Colonic mucosa (tissue), 4 donors: ENCODE measurements around the gene CYB5A. TPM values are rescaled to one million over a fixed set of nuclear protein-coding genes. Genes with fewer than 3 reads are reported as not detected.
"Not testable (repeated sequence)": the region's sequence is repeated elsewhere in the genome, so short reads cannot be mapped to it uniquely, and the experiment has no call there.

Experiments
- DNase-seq: peaks from one replicate; pipeline ENCODE4 v3.0.0-alpha.2; 2020
- H3K27ac ChIP-seq: fragments of 200-600 bp; one replicate; pipeline ENCODE4 v1.8.0; 2021
- H3K27me3 ChIP-seq: fragments of 200-600 bp; one replicate; pipeline ENCODE4 v1.8.0; 2021
- H3K36me3 ChIP-seq: fragments of 200-600 bp; one replicate; pipeline ENCODE4 v1.8.0; 2021
- H3K4me1 ChIP-seq: fragments of 200-600 bp; one replicate; pipeline ENCODE4 v1.8.0; 2021; ENCODE audit warnings: mild to moderate bottlenecking
- H3K4me3 ChIP-seq: fragments of 200-600 bp; one replicate; pipeline ENCODE4 v1.8.0; 2021
- H3K9ac ChIP-seq, 2 donors: one replicate each; pipeline ENCODE4 v1.7.0; 2013; ENCODE audit warnings: control low read depth in 2 of 2, low read depth in 2 of 2, low read length in 2 of 2
- H3K9me3 ChIP-seq: fragments of 200-600 bp; one replicate; pipeline ENCODE4 v1.8.0; 2021
- intact Hi-C: fragments of 100-400 bp; cut with DNase I; formaldehyde crosslinking; loops from one replicate; pipeline ENCODE4 v1.14.1; 2022
- total RNA-seq, 2 donors: library from RNA; stranded (reverse); fragmentation: NEBNext Ultra II Directional in 1 of 2; extraction: Animal tissue kit (Norgen Biotek cat#: 25700) in 1 of 2; gene quantifications; one replicate each; pipeline ENCODE4 v1.2.1, GENCODE V29; 2021
- TF ChIP-seq, protein P1 (sequence below): fragments of 200-600 bp; IDR thresholded peaks from one replicate; pipeline ENCODE4 v1.8.0; 2022; ENCODE audit warnings: antibody characterized with exemption, mild to moderate bottlenecking
- donor health status: healthy.
- donor health status: DM: no; HTN: no; CAD: no.
- donor health status: DM: no; HTN: no; CAD: no.

CYB5A gene
- total RNA-seq, 2 donors from 2014 or later, result 107 to 114 TPM

DNA sequence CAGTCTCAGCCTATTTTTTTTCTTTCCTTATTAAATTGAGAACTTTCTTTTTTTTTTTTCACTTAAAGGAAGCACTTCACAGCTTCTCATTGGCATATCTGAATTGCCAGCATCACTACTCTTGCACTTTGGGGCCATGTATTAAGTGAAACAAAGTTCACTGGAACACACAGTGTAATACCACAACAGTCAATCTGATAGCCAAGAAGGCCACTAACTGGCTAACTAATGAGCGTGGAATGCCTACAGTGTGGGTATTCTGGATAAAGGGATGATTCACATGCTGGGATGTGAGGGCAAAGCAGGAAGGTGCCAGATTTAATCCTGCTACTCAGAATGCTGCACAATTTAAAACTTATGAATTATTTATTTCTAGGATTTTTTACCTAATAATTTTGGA is 12.2 kb upstream of the CYB5A start:
- DNase-seq, result no peak
- Histone ChIP-seq H3K9ac (no peak overlapping the region), H3K9me3 (no peaks in the 10 kb centered on the region), H3K27ac (no peak overlapping the region), H3K4me3 (no peak overlapping the region), H3K36me3 (no peaks in the 10 kb centered on the region), H3K27me3 (no peaks in the 10 kb centered on the region), H3K4me1 (no peaks in the 10 kb centered on the region)
- TF ChIP-seq, protein P1, sequence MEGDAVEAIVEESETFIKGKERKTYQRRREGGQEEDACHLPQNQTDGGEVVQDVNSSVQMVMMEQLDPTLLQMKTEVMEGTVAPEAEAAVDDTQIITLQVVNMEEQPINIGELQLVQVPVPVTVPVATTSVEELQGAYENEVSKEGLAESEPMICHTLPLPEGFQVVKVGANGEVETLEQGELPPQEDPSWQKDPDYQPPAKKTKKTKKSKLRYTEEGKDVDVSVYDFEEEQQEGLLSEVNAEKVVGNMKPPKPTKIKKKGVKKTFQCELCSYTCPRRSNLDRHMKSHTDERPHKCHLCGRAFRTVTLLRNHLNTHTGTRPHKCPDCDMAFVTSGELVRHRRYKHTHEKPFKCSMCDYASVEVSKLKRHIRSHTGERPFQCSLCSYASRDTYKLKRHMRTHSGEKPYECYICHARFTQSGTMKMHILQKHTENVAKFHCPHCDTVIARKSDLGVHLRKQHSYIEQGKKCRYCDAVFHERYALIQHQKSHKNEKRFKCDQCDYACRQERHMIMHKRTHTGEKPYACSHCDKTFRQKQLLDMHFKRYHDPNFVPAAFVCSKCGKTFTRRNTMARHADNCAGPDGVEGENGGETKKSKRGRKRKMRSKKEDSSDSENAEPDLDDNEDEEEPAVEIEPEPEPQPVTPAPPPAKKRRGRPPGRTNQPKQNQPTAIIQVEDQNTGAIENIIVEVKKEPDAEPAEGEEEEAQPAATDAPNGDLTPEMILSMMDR, result no peak
- intact Hi-C loops, result no loop called here

DNA sequence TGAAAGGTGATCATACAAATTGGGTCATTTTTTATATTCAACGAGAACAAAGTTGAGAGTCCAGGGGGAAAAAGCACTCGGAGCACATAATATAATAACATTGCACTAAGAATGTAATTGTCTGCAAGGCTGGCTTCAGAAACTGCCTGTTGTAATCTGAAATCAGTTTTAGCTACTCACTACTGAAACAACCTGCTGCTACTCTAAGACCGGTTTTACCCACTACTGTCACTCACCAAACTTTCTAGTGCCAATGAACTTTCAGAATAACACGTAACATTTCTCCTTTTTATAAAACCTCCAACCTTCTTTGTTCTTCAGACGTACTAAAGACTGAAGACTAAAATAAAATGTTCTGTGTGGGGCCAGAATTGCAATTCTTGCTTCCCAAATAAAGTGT is 11.5 kb upstream of the CYB5A start:
- intact Hi-C loops, result no loop called here
- no peak overlapping the region for H3K27ac ChIP-seq
- no peaks in the 10 kb centered on the region for H3K36me3 ChIP-seq
- DNase-seq, result no peak
- H3K4me1 ChIP-seq, result no peaks in the 10 kb centered on the region
- H3K9me3 ChIP-seq, result no peaks in the 10 kb centered on the region
- H3K27me3 ChIP-seq, result no peaks in the 10 kb centered on the region
- no peak overlapping the region for H3K9ac ChIP-seq
- H3K4me3 ChIP-seq, result no peak overlapping the region
- TF ChIP-seq, protein P1, result no peak

DNA sequence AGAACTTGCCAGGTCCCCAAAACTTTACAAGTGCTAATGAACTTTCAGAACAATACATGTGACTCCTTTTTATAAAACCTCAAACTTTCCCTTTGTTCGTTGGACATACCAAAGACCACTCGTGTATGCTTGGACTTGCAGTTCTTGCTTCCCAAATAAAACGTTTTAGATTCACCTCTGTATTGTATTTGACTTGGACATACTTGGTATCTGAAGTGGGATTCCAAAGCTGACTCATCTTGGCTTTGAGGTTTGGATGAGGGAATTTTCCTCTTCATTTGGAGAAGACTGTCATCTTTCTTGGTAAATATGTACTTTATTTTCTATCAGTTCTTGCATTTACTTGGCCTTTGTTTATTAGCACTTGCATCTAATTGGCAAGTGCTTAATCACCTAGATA is 8.0 kb upstream of the CYB5A start:
- H3K36me3 ChIP-seq, result no peaks in the 10 kb centered on the region
- H3K9me3 ChIP-seq, result no peaks in the 10 kb centered on the region
- no peak overlapping the region for H3K9ac ChIP-seq
- H3K4me1 ChIP-seq, result no peaks in the 10 kb centered on the region
- H3K4me3 ChIP-seq, result no peak overlapping the region
- TF ChIP-seq, protein P1, result no peak
- H3K27ac ChIP-seq, result no peak overlapping the region
- no peaks in the 10 kb centered on the region for H3K27me3 ChIP-seq
- no peak for DNase-seq
- intact Hi-C loops, result no loop called here

DNA sequence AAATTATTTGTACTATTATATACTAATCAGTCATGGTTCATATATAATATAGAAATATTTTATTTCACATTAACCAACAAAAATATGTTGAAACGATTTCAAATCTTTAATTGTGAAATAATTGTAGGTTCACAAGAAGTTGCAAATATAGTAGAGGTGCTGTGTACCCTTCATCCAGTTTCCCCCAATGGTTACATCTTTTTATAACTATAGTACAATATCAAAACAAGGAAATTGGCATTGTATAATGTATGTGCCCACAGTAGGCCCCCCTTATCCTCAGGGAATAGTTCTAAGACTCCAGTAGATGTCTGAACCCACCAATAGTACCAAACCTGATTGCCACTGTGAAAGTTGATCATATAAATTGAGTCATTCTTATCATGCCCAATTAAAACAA is 7.4 kb upstream of the CYB5A start:
- no peaks in the 10 kb centered on the region for H3K36me3 ChIP-seq
- no peak overlapping the region for H3K9ac ChIP-seq
- intact Hi-C loops, result no loop called here
- no peak for DNase-seq
- TF ChIP-seq, protein P1, result no peak
- H3K9me3 ChIP-seq, result no peaks in the 10 kb centered on the region
- no peak overlapping the region for H3K27ac ChIP-seq
- no peaks in the 10 kb centered on the region for H3K4me1 ChIP-seq
- no peak overlapping the region for H3K4me3 ChIP-seq
- no peaks in the 10 kb centered on the region for H3K27me3 ChIP-seq

DNA sequence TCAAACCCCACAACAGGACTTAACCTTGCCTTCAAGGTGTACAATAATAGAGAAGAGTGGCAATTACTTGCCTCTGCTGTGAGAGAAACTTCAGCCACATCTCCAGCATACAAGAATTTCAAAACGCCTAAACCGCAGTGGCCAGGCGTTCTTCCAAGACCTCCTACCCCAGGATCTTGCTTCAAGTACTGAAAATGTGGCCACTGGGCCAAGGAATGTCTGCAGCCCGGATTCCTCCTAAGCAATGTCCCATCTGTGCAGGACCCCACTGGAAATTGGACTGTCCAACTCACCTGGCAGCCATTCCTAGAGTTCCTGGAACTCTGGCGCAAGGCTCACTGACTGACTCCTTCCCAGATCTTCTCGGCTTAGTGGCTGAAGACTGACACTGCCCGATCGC is 2.8 kb upstream of the CYB5A start:
- H3K4me3 ChIP-seq, result no peak overlapping the region
- no peak overlapping the region for H3K9ac ChIP-seq
- no peaks in the 10 kb centered on the region for H3K27me3 ChIP-seq
- H3K27ac ChIP-seq, result no peak overlapping the region
- H3K36me3 ChIP-seq, result no peaks in the 10 kb centered on the region
- no peaks in the 10 kb centered on the region for H3K9me3 ChIP-seq
- no peak for DNase-seq
- TF ChIP-seq, protein P1, result no peak
- intact Hi-C loops, result no loop called here
- H3K4me1 ChIP-seq, result no peaks in the 10 kb centered on the region

DNA sequence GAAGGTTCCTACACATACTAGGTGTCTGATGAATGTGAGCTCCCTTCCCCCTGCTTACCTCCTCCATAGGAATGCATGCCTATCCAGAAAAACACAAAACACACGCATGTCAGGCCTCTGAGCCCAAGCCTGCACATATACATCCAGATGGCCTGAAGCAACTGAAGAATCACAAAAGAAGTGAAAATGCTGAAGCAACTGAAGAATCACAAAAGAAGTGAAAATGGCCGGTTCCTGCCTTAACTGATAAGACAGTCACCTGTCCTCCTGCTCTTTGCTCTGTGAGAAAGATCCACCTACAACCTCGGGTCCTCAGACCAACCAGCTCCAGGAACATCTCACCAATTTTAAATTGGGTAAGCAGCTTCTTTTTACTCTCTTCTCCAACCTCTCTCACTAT is 1.2 kb upstream of the CYB5A start:
- H3K4me1 ChIP-seq, H3K9ac ChIP-seq, H3K9me3 ChIP-seq, H3K27ac ChIP-seq, DNase-seq, H3K36me3 ChIP-seq, H3K27me3 ChIP-seq, intact Hi-C loops, H3K4me3 ChIP-seq: not testable (repeated sequence)
